GM19397 (cell line): Measurements from ENCODE around the gene OR2Z1.

Experiments used
- ATAC-seq: cut with Tn5 transposase; IDR thresholded peaks from one replicate; pipeline ENCODE4 v1.9.1; 2021; ENCODE audit warnings: mild to moderate bottlenecking, moderate library complexity; ENCODE audit not compliant: unreplicated experiment

The OR2Z1 gene

GRCh38 chr19:8721334-8721733 is at the start of gene OR2Z1:
TSS of gene OR2Z1 (plus strand) at chr19:8721634. CDS start at chr19:8731029, 9,395 bp downstream.
- no peak for ATAC-seq

DNA sequence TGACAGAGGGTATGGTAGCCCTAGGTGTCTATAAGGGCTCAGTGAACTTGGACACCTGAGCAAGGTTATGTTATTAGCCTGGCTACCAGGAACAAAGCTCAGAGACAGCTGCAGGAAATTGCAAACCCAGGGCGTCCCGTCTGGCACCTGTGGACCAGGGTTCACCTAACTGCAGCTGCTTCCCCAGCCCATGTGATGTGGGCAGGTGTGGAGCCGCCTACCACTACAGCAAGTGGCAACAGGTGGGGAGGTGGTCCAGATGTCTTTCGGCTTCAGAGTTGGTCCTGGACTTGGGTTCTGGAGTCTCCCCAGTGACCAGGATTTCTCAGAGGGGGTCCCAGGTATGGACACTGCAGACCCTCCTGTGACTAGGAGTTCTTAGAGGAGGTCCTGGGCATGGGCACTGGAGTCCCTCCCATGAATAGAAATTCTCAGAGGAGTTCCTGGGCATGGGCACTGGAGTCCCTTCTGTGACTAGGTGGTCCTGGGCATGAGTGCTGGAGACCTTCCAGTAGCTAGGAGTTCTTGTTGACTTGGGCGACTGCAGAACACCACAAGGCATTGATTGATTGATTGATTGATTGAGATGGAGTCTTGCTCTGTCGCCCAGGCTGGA is 48.0 kb upstream of the OR2Z1 start:
- ATAC-seq = no peak

DNA sequence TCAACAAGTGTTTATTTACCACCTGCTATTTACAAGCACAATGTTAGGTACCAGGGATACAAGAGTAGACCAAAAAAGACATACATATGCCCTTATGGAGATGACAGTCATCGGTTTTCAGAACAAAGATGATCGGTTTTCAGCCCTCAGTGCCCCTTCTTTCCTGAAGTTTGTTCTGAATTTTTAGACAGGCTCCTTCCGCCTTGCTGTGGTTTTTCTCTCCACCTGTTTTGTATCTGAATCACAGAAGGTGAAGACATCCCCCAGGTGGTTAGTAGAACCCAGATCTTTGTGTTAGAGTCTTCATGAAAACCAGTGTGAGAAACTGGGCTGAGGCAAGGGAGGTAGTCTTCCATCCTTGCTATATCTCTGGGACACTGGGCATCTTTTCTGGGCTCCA is 46.4 kb upstream of the OR2Z1 start:
- ATAC-seq = no peak

GRCh38 chr19:8678244-8678807 is 43.1 kb upstream of the OR2Z1 start:
- no peak for ATAC-seq

DNA sequence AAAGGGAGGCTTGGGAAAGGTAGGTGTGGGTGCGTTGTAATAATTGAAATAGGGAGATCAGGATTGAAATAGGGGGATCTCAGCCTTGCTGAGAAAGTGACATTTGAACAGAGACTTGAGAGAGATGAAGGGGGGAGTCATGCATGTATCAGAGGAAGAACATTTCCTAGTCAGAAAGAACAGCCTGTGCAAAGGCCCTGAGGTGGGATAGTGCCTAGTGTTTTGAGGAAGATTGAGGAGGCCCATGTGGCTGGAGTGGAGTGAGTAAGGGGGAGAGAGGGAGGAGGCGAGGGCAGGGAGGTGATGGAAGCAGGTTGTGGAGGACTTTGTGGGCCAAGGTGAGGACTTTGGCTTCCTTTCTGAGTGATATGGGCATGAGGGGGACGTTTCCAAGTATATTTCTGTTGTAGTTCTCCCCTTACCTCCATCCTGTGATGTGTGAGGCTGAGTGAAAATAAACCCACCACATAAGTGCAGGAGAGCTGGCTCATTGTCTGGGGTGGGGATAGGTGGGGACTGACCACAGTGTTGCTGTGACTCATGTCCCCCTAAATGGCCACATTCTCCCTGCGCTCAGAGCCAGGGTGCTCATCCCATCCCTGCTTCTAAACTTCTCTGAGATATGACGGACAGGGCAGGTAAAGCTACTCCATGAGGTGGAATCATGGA is 40.6 kb upstream of the OR2Z1 start:
- no peak for ATAC-seq

DNA sequence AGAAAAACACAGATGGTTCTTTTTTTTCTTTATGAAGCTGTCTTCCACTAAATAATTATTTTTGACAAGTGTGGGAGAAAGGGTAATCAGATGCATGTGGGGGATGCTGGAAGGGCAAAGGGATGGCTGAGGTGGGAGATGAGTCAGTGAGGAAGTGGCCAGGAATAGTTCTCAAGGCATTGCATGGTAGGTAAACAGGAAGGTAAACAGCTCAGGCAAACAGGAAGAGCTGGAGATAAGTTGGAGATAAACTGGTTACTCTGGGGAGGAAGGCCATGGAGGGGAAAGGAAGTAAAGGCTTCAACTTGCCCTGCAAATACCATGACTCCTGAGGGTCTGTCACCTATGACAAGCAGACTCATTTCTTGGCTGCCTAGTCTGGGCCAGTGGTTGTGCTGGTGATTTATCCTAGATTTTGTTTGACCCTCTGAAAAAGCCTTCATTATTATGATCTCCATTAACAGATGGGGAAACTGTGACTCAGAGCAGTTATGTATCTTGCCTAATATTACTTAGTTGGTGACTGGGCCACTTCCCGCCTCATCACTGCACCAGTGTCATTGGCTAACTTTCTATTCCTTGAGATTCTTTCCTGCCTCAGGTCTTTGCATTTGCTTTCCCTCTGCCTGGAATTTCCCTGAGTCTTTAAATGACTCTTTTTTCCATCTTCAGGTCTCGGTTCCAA is 39.9 kb upstream of the OR2Z1 start:
- no peak for ATAC-seq

- ATAC-seq = no peak
These were observed 39.0 kb upstream of the OR2Z1 start for GRCh38 chr19:8682472-8682871.

DNA sequence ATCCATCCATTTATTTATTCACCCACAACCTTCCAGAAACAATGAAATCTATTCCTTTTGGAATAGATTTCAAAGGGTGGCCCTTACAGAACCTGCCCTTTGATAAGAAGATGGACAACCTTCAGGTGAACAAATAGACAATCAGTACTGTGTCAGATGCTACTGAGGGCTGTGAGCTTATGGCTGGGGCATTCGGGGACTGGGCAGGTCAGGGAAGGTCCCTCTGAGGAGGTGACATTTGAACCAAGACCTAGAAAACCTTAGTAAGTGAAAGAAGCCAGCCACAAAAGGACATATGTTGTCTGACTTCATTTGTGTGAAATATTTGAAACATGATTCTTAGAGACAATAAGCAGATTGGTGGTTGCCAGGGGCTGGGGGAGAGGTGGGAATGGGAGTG is 38.5 kb upstream of the OR2Z1 start:
- ATAC-seq = no peak

GRCh38 chr19:8684001-8684902 is 37.2 kb upstream of the OR2Z1 start:
- no peak for ATAC-seq

GRCh38 chr19:8686549-8686948 is 34.9 kb upstream of the OR2Z1 start:
- no peak for ATAC-seq

DNA sequence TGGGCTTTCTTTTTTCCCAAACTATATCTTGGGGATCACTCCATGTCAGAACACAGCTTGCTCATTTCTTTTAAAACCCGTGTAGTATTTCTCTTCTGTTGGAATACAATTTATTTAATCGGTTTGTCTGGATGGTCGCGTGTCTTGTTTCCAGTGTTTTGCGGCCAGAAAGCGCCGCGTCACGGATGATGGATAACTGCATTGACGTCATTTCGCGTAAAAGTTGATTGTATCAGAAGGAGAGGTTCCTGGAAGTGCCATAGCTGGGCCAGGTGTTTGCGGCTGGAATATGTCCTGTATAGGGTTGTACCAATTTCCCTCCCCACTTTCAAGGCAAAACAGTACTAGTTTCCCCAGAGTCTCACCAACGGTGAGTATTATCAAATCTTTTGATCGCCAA is 32.5 kb upstream of the OR2Z1 start:
- ATAC-seq = no peak

- ATAC-seq = no peak
These were observed 30.5 kb upstream of the OR2Z1 start for GRCh38 chr19:8690753-8691539.

- ATAC-seq = no peak
These were observed 25.9 kb upstream of the OR2Z1 start for GRCh38 chr19:8695501-8695900.

- no peak for ATAC-seq
These were observed 25.5 kb upstream of the OR2Z1 start for GRCh38 chr19:8695911-8696310.

- ATAC-seq = no peak
These were observed 24.4 kb upstream of the OR2Z1 start for GRCh38 chr19:8696993-8697392.

- ATAC-seq = no peak
These were observed 23.6 kb upstream of the OR2Z1 start for GRCh38 chr19:8697671-8698432.

DNA sequence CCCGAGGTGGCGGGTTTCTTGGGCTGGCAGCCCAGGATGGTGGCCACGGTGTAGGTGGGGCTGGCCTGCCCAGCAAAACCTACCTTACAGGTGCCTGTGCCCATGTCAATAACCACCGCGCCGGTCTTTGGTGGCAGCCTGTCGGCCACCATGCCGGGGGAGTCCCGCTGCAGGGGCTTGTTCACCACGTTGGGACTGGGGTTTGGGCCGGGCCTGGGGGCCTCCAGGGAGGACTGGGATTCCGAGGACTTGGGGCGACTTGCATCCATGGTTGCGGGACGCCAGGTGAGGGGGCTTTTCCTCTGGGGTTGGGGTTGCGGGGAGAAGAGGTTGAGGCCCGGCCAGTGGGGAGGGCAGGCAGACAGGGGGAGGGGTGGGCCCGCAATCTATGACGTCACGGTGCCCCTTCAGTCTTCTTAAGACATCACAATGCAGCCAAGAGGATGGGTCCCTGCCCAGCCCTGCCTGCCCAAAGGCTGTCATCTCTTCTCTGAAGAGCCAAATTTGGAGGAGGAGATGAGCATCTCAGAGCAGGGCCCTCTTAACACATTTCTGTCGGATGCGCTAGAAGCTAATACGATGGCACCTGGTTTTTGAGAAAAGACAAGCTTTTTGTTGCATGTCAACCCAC is 22.9 kb upstream of the OR2Z1 start, which contains the start of gene ACTL9:
Gene ACTL9, minus strand, starts transcription at position 363 of the 631 bp plus-strand sequence. Its CDS starts 94 bp downstream, at position 269.
- no peak for ATAC-seq

GRCh38 chr19:8699908-8700307 is 21.5 kb upstream of the OR2Z1 start:
- no peak for ATAC-seq

GRCh38 chr19:8700956-8701355 is 20.5 kb upstream of the OR2Z1 start:
- no peak for ATAC-seq
